ENCODE data around the gene PLCD3. TPM values are rescaled to one million over a fixed set of nuclear protein-coding genes. Genes with fewer than 3 reads are reported as not detected.
A peak's percentile ranks its signal among the peaks of the same experiment; 100 is the strongest.

PLCD3 gene
- total and polyA plus RNA-seq, 2 of the 13 experiments (the other 11 are each of a cell fraction or from before 2014, with no cell fraction given): 11.3 to 39.1 TPM

DNA sequence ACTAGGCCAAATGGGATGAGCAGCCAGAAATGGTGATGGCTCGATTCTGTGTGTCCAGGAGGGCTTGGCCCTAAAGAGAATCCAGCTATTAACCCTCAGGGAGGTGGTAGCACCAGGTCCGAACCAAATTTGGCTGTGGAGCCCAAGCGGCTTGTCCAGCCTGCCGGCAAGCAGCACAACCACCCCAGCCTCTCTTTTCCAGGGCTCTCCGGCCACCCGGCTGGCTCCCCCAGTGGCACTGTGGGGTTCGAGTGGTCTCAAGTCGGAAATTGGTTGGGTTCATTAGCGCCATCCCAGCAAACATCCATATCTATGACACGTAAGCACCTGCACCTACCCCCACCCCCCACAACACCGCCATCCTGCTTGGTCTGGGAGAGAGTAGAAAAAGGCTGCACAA is 35.4 kb downstream of the PLCD3 start:
- Histone ChIP-seq H3K9me3 (ENCODE audit: low read length) (no peaks in the 10 kb centered on the region), H3K4me3 (replicated peaks in 1 of 3; ENCODE audit: insufficient read depth in 1 of 3, low read depth in 2 of 3, low read length in 3 of 3) (no peak overlapping the region), H4K20me1 (ENCODE audit: insufficient read depth, low read length) (0 out of 2 replicates have a peak, but pooled peaks cover 3% of the 10 kb centered on the region), H2AFZ (ENCODE audit: low read length) (no peak overlapping the region), H3K4me1 (ENCODE audit: insufficient read depth, low read length) (peaks cover 30% of the 10 kb centered on the region), H3K36me3 (replicated peaks in 1 of 2; ENCODE audit: control insufficient read depth in 1 of 2, insufficient read depth in 2 of 2, low read length in 2 of 2) (peaks cover 50 to 72% of the 10 kb centered on the region in 2 experiments), H3K4me2 (ENCODE audit: low read depth, low read length) (no peak overlapping the region), H3K79me2 (ENCODE audit: insufficient read depth, low read length) (no peaks in the 10 kb centered on the region), H3K9ac (ENCODE audit: insufficient read depth, low read depth, low read length) (no peak overlapping the region), H3K27ac (ENCODE audit: extremely low read length, insufficient read depth, low read length) (no peak overlapping the region), H3K27me3 (ENCODE audit: control insufficient read depth in 1 of 2, insufficient read depth in 2 of 2, low read length in 2 of 2) (no peaks in the 10 kb centered on the region)
- ChIA-PET CTCF (ENCODE audit: low intra/inter-chr PET ratio, low total read pairs) (interaction anchor here (2.5 to 2.8 kb wide), 2 partner anchors 35 to 39 kb away, joined by 9 to 26 read pairs; partner anchors contain the start of genes ACBD4 and PLCD3), POLR2A (no interaction called here)
- intact Hi-C loops (cut with micrococcal nuclease; ENCODE audit: unreplicated experiment) (loop anchor here (10.0 kb wide), 1 partner anchor 192 kb away; a partner anchor contains a TSS), in situ Hi-C loops (cut with HindIII; ENCODE audit: extremely low pct_ligation_motif_present, low pct_unique_long_range_greater_than_20kb) (loop anchor here (5.0 kb wide), 1 partner anchor 35 kb away; the partner anchor contains the start of gene PLCD3)
- over 99% methylated on average over 10 of the region's 11 CpGs for WGBS (ENCODE audit: low lambda C conversion rate)
- DNase-seq (ENCODE audit: low spot score): no peak
- FAIRE-seq: no peak
- no TSS peak for BruUV-seq (replicated peaks)
- peak; percentile 22 for TF ChIP-seq AGO2 (optimal IDR thresholded peaks at IDR 0.05; ENCODE audit: low read depth, low read length)
- TF ChIP-seq, protein P1, sequence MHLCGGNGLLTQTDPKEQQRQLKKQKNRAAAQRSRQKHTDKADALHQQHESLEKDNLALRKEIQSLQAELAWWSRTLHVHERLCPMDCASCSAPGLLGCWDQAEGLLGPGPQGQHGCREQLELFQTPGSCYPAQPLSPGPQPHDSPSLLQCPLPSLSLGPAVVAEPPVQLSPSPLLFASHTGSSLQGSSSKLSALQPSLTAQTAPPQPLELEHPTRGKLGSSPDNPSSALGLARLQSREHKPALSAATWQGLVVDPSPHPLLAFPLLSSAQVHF (CRISPR knock-in tag; IDR thresholded peaks at IDR 0.05): no peak
- no peak for ATAC-seq

- FAIRE-seq (peak; percentile 76), ATAC-seq (no peak), DNase-seq (ENCODE audit: low spot score) (peak; percentile 41)
- Histone ChIP-seq H4K20me1 (ENCODE audit: insufficient read depth, low read length) (0 out of 2 replicates have a peak, but pooled peaks cover 3% of the 10 kb centered on the region), H3K27ac (ENCODE audit: extremely low read length, insufficient read depth, low read length) (no peak overlapping the region), H3K79me2 (ENCODE audit: insufficient read depth, low read length) (no peaks in the 10 kb centered on the region), H2AFZ (ENCODE audit: low read length) (no peak overlapping the region), H3K27me3 (ENCODE audit: control insufficient read depth in 1 of 2, insufficient read depth in 2 of 2, low read length in 2 of 2) (no peaks in the 10 kb centered on the region), H3K4me1 (ENCODE audit: insufficient read depth, low read length) (peaks cover 26% of the 10 kb centered on the region), H3K4me3 (replicated peaks in 1 of 3; ENCODE audit: insufficient read depth in 1 of 3, low read depth in 2 of 3, low read length in 3 of 3) (no peak overlapping the region), H3K9me3 (ENCODE audit: low read length) (no peaks in the 10 kb centered on the region), H3K4me2 (ENCODE audit: low read depth, low read length) (no peak overlapping the region), H3K36me3 (replicated peaks in 1 of 2; ENCODE audit: control insufficient read depth in 1 of 2, insufficient read depth in 2 of 2, low read length in 2 of 2) (peaks cover 55 to 80% of the 10 kb centered on the region in 2 experiments), H3K9ac (ENCODE audit: insufficient read depth, low read depth, low read length) (no peak overlapping the region)
- ChIA-PET POLR2A (no interaction called here), CTCF (ENCODE audit: low intra/inter-chr PET ratio, low total read pairs) (interaction anchor here (2.5 to 2.8 kb wide), 2 partner anchors 36 to 39 kb away, joined by 9 to 26 read pairs; partner anchors contain the start of genes ACBD4 and PLCD3)
- in situ Hi-C loops (cut with HindIII; ENCODE audit: extremely low pct_ligation_motif_present, low pct_unique_long_range_greater_than_20kb): loop anchor here (5.0 kb wide), 1 partner anchor 36 kb away; the partner anchor contains the start of gene PLCD3
- no TSS peak for BruUV-seq (replicated peaks)
- intact Hi-C loops (cut with micrococcal nuclease; ENCODE audit: unreplicated experiment): loop anchor here (10.0 kb wide), 1 partner anchor 191 kb away; a partner anchor contains a TSS
- 94% methylated on average over 3 of the region's 3 CpGs for WGBS (ENCODE audit: low lambda C conversion rate)
- TF ChIP-seq ZNF276 (CRISPR knock-in tag; IDR thresholded peaks at IDR 0.05; ENCODE audit: low read depth) (no peak), TRIM22 (IDR thresholded peaks at IDR 0.05) (no peak), KLF11 (CRISPR knock-in tag; IDR thresholded peaks at IDR 0.05) (no peak), SP1 (IDR thresholded peaks at IDR 0.05) (no peak), SP1 (CRISPR knock-in tag; IDR thresholded peaks at IDR 0.05) (no peak), STAG1 (CRISPR knock-in tag; IDR thresholded peaks at IDR 0.05) (peak; percentile 57), SMC3 (IDR thresholded peaks at IDR 0.05; ENCODE audit: low read length) (peak; percentile 59), MLLT10 (CRISPR knock-in tag; IDR thresholded peaks at IDR 0.05) (no peak), ZNF30 (CRISPR knock-in tag; IDR thresholded peaks at IDR 0.05) (no peak), JUN (CRISPR knock-in tag; IDR thresholded peaks at IDR 0.05) (no peak), NR2F2 (IDR thresholded peaks at IDR 0.05; ENCODE audit: borderline replicate concordance, low read depth) (no peak)
- TF ChIP-seq, protein P2, sequence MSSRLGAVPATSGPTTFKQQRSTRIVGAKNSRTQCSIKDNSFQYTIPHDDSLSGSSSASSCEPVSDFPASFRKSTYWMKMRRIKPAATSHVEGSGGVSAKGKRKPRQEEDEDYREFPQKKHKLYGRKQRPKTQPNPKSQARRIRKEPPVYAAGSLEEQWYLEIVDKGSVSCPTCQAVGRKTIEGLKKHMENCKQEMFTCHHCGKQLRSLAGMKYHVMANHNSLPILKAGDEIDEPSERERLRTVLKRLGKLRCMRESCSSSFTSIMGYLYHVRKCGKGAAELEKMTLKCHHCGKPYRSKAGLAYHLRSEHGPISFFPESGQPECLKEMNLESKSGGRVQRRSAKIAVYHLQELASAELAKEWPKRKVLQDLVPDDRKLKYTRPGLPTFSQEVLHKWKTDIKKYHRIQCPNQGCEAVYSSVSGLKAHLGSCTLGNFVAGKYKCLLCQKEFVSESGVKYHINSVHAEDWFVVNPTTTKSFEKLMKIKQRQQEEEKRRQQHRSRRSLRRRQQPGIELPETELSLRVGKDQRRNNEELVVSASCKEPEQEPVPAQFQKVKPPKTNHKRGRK (CRISPR knock-in tag; IDR thresholded peaks at IDR 0.05): no peak
Observed at GRCh38 chr17:45096141-45096540, 36.2 kb downstream of the PLCD3 start.
